Measurements from ENCODE around the gene PDZRN3. TPM values are rescaled to one million over a fixed set of nuclear protein-coding genes. Genes with fewer than 3 reads are reported as not detected.

The PDZRN3 gene
- 100 to 1,000 TPM in 2 of 4 donors, 10 to 100 TPM in 2; 87.3 to 268 (median 107) TPM for total RNA-seq

- peaks cover 0 to 6% of the 10 kb centered on the region in 2 donors for H3K4me1 ChIP-seq
- peak within 1 kb of the TSS; percentile 62 to 92 for H3K4me3 ChIP-seq
- intact Hi-C loops (cut with DNase I; ENCODE audit: low total_unique reads) = no loop called here
- peak; percentile 83 to 85 for DNase-seq
- no peaks in the 10 kb centered on the region for H3K9me3 ChIP-seq
- H3K27me3 ChIP-seq = no peaks in the 10 kb centered on the region
- H3K36me3 ChIP-seq = no peaks in the 10 kb centered on the region
- peak within 1 kb of the TSS; percentile 86 to 96 for H3K27ac ChIP-seq
- TF ChIP-seq CTCF (IDR thresholded peaks at IDR 0.05) (peak in 1 of 4 experiments; percentile 5), POLR2A (IDR thresholded peaks at IDR 0.05) (peak; percentile 74 to 84)
Measured at GRCh38 chr3:73624821-73625665, at the start of gene PDZRN3. Gene PDZRN3, minus strand, starts transcription at chr3:73624941.

- Histone ChIP-seq H3K4me1 (no peaks in the 10 kb centered on the region), H3K27ac (no peak overlapping the region), H3K4me3 (no peak overlapping the region), H3K36me3 (no peaks in the 10 kb centered on the region), H3K9me3 (no peaks in the 10 kb centered on the region), H3K27me3 (no peaks in the 10 kb centered on the region)
- TF ChIP-seq POLR2A (IDR thresholded peaks at IDR 0.05) (no peak), CTCF (IDR thresholded peaks at IDR 0.05) (no peak)
- DNase-seq = no peak
- intact Hi-C loops (cut with DNase I; ENCODE audit: low total_unique reads) = no loop called here
Measured at GRCh38 chr3:73674280-73674679, 49.5 kb upstream of the PDZRN3 start.

GRCh38 chr3:73669260-73669659 lies 44.5 kb upstream of the PDZRN3 start:
- intact Hi-C loops (cut with DNase I; ENCODE audit: low total_unique reads) = no loop called here

GRCh38 chr3:73668391-73668790 lies 43.6 kb upstream of the PDZRN3 start:
- no peak for TF ChIP-seq CTCF (IDR thresholded peaks at IDR 0.05)

More at GRCh38 chr3:73669260-73669659, 44.5 kb upstream of the PDZRN3 start:
- peak overlapping the region; percentile 5 to 33 for H3K27ac ChIP-seq
- no peaks in the 10 kb centered on the region for H3K27me3 ChIP-seq
- no peaks in the 10 kb centered on the region for H3K36me3 ChIP-seq
- H3K4me3 ChIP-seq = no peak overlapping the region
- no peaks in the 10 kb centered on the region for H3K4me1 ChIP-seq
- H3K9me3 ChIP-seq = no peaks in the 10 kb centered on the region
- TF ChIP-seq POLR2A (IDR thresholded peaks at IDR 0.05) = no peak
- no peak for TF ChIP-seq CTCF (IDR thresholded peaks at IDR 0.05)
- no peak for DNase-seq

GRCh38 chr3:73667889-73668288 lies 43.1 kb upstream of the PDZRN3 start:
- no peak overlapping the region for H3K4me3 ChIP-seq
- H3K27me3 ChIP-seq = no peaks in the 10 kb centered on the region
- DNase-seq = no peak
- no peak for TF ChIP-seq CTCF (IDR thresholded peaks at IDR 0.05)
- intact Hi-C loops (cut with DNase I; ENCODE audit: low total_unique reads) = no loop called here
- no peaks in the 10 kb centered on the region for H3K36me3 ChIP-seq
- no peaks in the 10 kb centered on the region for H3K4me1 ChIP-seq
- peak overlapping the region; percentile 33 to 51 for H3K27ac ChIP-seq
- H3K9me3 ChIP-seq = no peaks in the 10 kb centered on the region

More at GRCh38 chr3:73668391-73668790, 43.6 kb upstream of the PDZRN3 start:
- Histone ChIP-seq H3K27ac (peak overlapping the region; percentile 33 to 51), H3K4me3 (no peak overlapping the region), H3K27me3 (no peaks in the 10 kb centered on the region), H3K4me1 (no peaks in the 10 kb centered on the region), H3K36me3 (no peaks in the 10 kb centered on the region), H3K9me3 (no peaks in the 10 kb centered on the region)
- intact Hi-C loops (cut with DNase I; ENCODE audit: low total_unique reads) = no loop called here
- no peak for DNase-seq
